Measurements from ENCODE around the gene SSBP4. TPM values are rescaled to one million over a fixed set of nuclear protein-coding genes. Genes with fewer than 3 reads are reported as not detected.

SSBP4 gene
- total RNA-seq, 1 experiment from 2014 or later: 97.5 TPM

DNA sequence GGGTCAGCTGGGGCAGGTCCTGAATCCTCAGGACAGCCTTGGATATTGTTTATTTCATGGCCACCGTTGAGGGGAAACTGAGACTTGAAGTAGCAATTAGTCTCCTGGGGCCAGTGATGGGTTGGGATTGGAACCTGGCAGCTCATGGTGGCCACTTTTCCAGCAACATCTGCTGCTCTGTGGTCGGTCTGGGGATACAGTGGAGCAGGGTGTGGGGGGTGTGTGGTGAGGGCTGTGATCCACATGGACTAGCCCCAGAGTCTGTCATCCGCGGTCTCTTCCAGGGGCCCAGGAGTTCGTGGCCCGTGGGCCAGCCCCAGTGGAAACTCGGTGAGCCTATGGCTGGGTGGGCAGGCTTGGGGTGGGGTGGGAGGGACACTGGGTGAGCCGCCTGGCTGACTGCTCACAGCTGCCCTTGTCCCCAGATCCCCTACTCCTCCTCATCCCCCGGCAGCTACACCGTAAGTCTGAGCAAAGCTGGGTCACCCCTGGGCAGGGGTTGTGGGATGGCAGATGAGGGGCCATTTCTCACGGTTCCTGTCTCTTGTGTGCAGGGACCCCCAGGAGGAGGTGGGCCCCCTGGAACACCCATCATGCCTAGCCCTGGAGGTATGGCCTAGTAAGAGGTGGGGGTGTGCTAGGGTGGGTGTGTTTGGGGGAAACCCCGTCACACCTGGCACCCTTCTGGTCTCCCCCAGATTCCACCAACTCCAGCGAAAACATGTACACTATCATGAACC lies 13.2 kb downstream of the SSBP4 start:
- CTCF ChIA-PET: no interaction called here
- Histone ChIP-seq H3F3A (ENCODE audit: low read length, unreplicated experiment) (no peaks in the 10 kb centered on the region), H3K4me3 (ENCODE audit: low read length) (no peak overlapping the region), H4K20me1 (ENCODE audit: low read length) (no peaks in the 10 kb centered on the region), H3K4me2 (ENCODE audit: low read length) (peak overlapping the region; percentile 59; the same call in 1 of the 2 replicates), H3K79me2 (ENCODE audit: low read length) (no peaks in the 10 kb centered on the region), H2AFZ (ENCODE audit: low read length) (no peak overlapping the region), H3K4me1 (ENCODE audit: insufficient read depth, low read length) (no peaks in the 10 kb centered on the region), H3K27me3 (ENCODE audit: low read length) (no peaks in the 10 kb centered on the region), H3K27ac (ENCODE audit: low read length) (no peak overlapping the region), H3K36me3 (ENCODE audit: low read depth, low read length) (no peaks in the 10 kb centered on the region), H3K9ac (ENCODE audit: low read length) (no peak overlapping the region), H3K9me2 (replicated peaks; ENCODE audit: low read length) (no peaks in the 10 kb centered on the region), H3K9me3 (ENCODE audit: low read length) (no peaks in the 10 kb centered on the region)
- intact Hi-C loops (cut with micrococcal nuclease): no loop called here
- POLR2A ChIA-PET (ENCODE audit: unreplicated experiment): no interaction called here
- TF ChIP-seq EZH2 (IDR thresholded peaks at IDR 0.05; ENCODE audit: low read length, unreplicated experiment) (no peak), EZH2phosphoT487 (IDR thresholded peaks at IDR 0.05; ENCODE audit: borderline replicate concordance, low read length) (no peak), CTCF (conservative IDR thresholded peaks at IDR 0.05; ENCODE audit: low read depth, low read length) (no peak)
- DNase-seq (no peak), ATAC-seq (no peak)
- no TSS peak for BruUV-seq (replicated peaks)

DNA sequence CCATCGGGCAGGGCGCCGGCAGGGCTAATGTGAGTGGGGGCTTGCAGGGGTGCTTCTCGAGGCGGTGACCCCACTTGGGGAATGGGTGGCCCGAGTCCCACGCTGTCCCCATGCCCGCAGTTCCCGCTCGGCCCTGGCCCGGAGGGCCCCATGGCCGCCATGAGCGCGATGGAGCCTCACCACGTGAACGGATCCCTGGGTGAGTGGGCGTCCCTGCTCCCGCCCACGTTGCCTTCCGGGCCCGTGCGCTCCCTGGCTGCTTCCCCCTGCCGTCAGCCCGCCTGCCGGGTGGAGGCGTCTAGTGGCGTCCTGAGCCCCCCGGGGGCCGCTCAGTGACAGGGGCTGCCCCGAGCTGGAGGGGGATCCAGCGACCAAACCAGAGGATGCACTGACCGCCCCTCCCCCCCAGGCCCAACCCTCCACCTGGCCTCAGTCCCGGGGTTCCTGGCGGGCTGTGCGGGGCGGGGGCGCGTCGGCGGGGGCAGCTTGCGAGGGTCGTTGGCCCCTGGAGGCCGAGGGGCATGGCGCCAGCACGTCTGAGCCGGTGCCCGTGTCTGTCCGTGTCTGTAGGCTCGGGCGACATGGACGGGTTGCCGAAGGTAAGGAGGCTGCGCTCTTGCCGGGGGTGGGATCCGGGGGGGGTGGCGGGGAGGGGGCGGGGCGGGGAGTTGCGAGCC lies 14.0 kb downstream of the SSBP4 start:
- Histone ChIP-seq H3K27me3 (ENCODE audit: low read length) (no peaks in the 10 kb centered on the region), H3K4me3 (ENCODE audit: low read length) (peak overlapping the region; percentile 48; the same call in 1 of the 2 replicates), H3K9ac (ENCODE audit: low read length) (no peak overlapping the region), H3K4me1 (ENCODE audit: insufficient read depth, low read length) (no peaks in the 10 kb centered on the region), H3K36me3 (ENCODE audit: low read depth, low read length) (no peaks in the 10 kb centered on the region), H3K27ac (ENCODE audit: low read length) (no peak overlapping the region), H3K79me2 (ENCODE audit: low read length) (no peaks in the 10 kb centered on the region), H3F3A (ENCODE audit: low read length, unreplicated experiment) (no peaks in the 10 kb centered on the region), H3K4me2 (ENCODE audit: low read length) (peak overlapping the region; percentile 59), H4K20me1 (ENCODE audit: low read length) (no peaks in the 10 kb centered on the region), H3K9me3 (ENCODE audit: low read length) (no peaks in the 10 kb centered on the region), H2AFZ (ENCODE audit: low read length) (no peak overlapping the region), H3K9me2 (replicated peaks; ENCODE audit: low read length) (no peaks in the 10 kb centered on the region)
- POLR2A ChIA-PET (ENCODE audit: unreplicated experiment): no interaction called here
- ATAC-seq: 0 out of 2 replicates have a peak, but pooled peaks have one; percentile 4
- no peak for DNase-seq
- intact Hi-C loops (cut with micrococcal nuclease): no loop called here
- no peak for TF ChIP-seq CTCF (conservative IDR thresholded peaks at IDR 0.05; ENCODE audit: low read depth, low read length)
- TF ChIP-seq EZH2 (IDR thresholded peaks at IDR 0.05; ENCODE audit: low read length, unreplicated experiment): no peak
- TF ChIP-seq EZH2phosphoT487 (IDR thresholded peaks at IDR 0.05; ENCODE audit: borderline replicate concordance, low read length): no peak
- BruUV-seq (replicated peaks): TSS peak; percentile 23
- CTCF ChIA-PET: no interaction called here

Measured in PC-3 (cell line).